Thyroid gland (tissue), 4 donors: Measurements from ENCODE around the gene RASSF7. TPM values are rescaled to one million over a fixed set of nuclear protein-coding genes. Genes with fewer than 3 reads are reported as not detected.

Source experiments
- DNase-seq, 2 donors: peaks; one replicate each; pipeline ENCODE4 v3.0.0-alpha.2; 2019
- H3K27ac ChIP-seq, 3 donors: fragments of 200-600 bp; sonication (generic); 1 replicate in 2 of 3; 2 replicates in 1 of 3; pipeline ENCODE4 v1.5.1; 2016 to 2019; ENCODE audit warnings: mild to moderate bottlenecking in 1 of 3, moderate library complexity in 1 of 3
- H3K27me3 ChIP-seq: fragments of 200-600 bp; sonication (generic); one replicate; pipeline ENCODE4 v1.5.1; 2019
- H3K36me3 ChIP-seq, 2 donors: fragments of 200-600 bp; sonication (generic); one replicate each; pipeline ENCODE4 v1.5.1; 2016 to 2019
- H3K4me1 ChIP-seq, 2 donors: fragments of 200-600 bp; sonication (generic); one replicate each; pipeline ENCODE4 v1.5.1; 2017 to 2019
- H3K4me3 ChIP-seq, 3 donors: fragments of 200-600 bp; sonication (generic); replicated peaks in 1 of 3; 1 replicate in 2 of 3; 2 replicates in 1 of 3; pipeline ENCODE4 v1.5.1; 2016; ENCODE audit warnings: mild to moderate bottlenecking in 1 of 3
- H3K9me3 ChIP-seq: fragments of 200-600 bp; sonication (generic); one replicate; pipeline ENCODE4 v1.5.1; 2017
- CTCF ChIP-seq, 6 experiments: fragments of 200-600 bp in 3 of 6; fragments of 450-650 bp in 3 of 6; sonication (generic) in 3 of 6; IDR thresholded peaks; one replicate each; pipeline ENCODE4 v1.5.1; 2016 to 2019; ENCODE audit warnings: antibody characterized with exemption in 6 of 6, mild to moderate bottlenecking in 2 of 6, inconsistent platforms in 1 of 6, moderate library complexity in 1 of 6
- POLR2A ChIP-seq, 2 donors: fragments of 450-650 bp; IDR thresholded peaks; one replicate each; pipeline ENCODE4 v1.6.1; 2017; ENCODE audit warnings: antibody characterized with exemption in 2 of 2, mild to moderate bottlenecking in 2 of 2, moderate library complexity in 1 of 2
- WGBS, 2 donors: methylation state at CpG; one replicate each; pipeline ENCODE4 v1.1.5; 2017; 5-methylcytosine and 5-hydroxymethylcytosine counted together
- intact Hi-C: fragments of 100-400 bp; cut with DNase I; formaldehyde crosslinking; loops from one replicate; pipeline ENCODE4 v1.15.1; 2023
- total RNA-seq, 4 donors: library from RNA; depleted of rRNA; stranded (reverse); fragments of >200 nt; gene quantifications; one replicate each; pipeline ENCODE4 v1.2.3, GENCODE V29; 2016

The RASSF7 gene
- total RNA-seq, 4 donors from 2014 or later = 18.6 to 60.0 (median 24.8) TPM

GRCh38 chr11:610146-610801 is 49.5 kb downstream of the RASSF7 start:
- intact Hi-C loops = loop anchor here (5.0 kb wide), 1 partner anchor 48 kb away; the partner anchor contains the start of genes LMNTD2 and RASSF7
- no peak for DNase-seq
- H3K27me3 ChIP-seq = no peaks in the 10 kb centered on the region
- no peak overlapping the region for H3K4me3 ChIP-seq
- 100% methylated on average over 9 of the region's 18 CpGs; no CpG with 5 or more reads in 1 of the 2 donors for WGBS, 2 donors
- no peak overlapping the region for H3K27ac ChIP-seq
- no peaks in the 10 kb centered on the region for H3K9me3 ChIP-seq
- no peak for TF ChIP-seq CTCF (IDR thresholded peaks at IDR 0.05)
- TF ChIP-seq POLR2A (IDR thresholded peaks at IDR 0.05) = no peak
- peaks cover 17 to 21% of the 10 kb centered on the region in 2 donors for H3K4me1 ChIP-seq
- peaks cover 70 to 81% of the 10 kb centered on the region in 2 donors for H3K36me3 ChIP-seq

DNA sequence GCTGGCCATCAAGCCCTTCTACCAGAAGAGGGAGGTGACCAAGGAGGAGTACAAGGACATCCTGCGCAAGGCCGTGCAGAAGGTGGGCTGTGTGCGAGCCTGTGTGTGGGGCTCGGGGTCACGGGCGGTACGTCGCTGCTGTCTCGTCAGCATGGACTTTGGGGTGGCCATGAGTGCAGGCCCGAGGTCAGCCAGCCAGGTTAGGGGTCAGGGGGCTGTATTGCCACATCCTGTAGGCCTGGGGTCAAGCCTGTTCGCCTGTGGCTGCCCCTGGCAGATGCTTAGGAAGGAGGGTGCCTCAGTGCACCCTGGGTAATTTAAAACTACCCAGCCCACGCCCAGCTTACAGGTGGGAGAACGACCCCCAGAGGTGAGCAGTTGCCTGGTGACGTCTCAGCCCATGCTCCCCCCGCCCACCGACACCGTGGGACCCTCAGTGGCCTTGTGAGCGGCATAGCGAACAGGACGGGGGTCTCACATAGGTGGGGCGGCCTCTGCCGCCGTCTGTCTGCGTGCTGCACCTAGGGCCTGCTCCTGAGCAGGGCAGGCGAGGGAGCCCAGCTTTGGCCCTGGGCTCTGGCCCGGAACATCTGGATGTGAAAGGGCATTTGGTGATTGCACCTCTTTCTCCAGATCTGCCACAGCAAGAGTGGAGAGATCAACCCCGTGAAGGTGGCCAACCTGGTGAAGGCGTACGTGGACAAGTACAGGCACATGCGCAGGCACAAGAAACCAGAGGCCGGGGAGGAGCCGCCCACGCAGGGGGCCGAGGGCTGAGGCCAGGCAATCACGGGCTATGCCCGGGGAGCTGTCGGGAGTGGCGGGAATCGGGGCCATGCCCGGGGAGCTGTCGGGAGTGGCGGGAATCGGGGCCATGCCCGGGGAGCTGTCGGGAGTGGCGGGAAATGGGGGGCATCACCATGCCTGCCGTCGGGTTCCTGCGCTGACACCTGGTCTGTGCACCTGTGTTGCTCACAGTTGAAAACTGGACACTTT is 50.5 kb downstream of the RASSF7 start:
- Histone ChIP-seq H3K4me1 (peaks cover 22 to 26% of the 10 kb centered on the region in 2 donors), H3K27ac (no peak overlapping the region), H3K36me3 (peaks cover 60 to 71% of the 10 kb centered on the region in 2 donors), H3K27me3 (no peaks in the 10 kb centered on the region), H3K4me3 (no peak overlapping the region), H3K9me3 (no peaks in the 10 kb centered on the region)
- no peak for DNase-seq
- TF ChIP-seq CTCF (IDR thresholded peaks at IDR 0.05) = no peak
- no peak for TF ChIP-seq POLR2A (IDR thresholded peaks at IDR 0.05)
- intact Hi-C loops = loop anchor here (5.0 kb wide), 1 partner anchor 49 kb away; the partner anchor contains the start of genes LMNTD2 and RASSF7
- WGBS, 2 donors = 90 to 92% methylated on average over 39 to 46 of the region's 49 CpGs

GRCh38 chr11:612201-612960 is 51.6 kb downstream of the RASSF7 start:
- WGBS, 2 donors = 72 to 79% methylated on average over 9 to 22 of the region's 27 CpGs
- Histone ChIP-seq H3K4me3 (no peak overlapping the region), H3K27me3 (no peaks in the 10 kb centered on the region), H3K36me3 (peaks cover 49 to 60% of the 10 kb centered on the region in 2 donors), H3K27ac (no peak overlapping the region), H3K4me1 (peaks cover 22 to 27% of the 10 kb centered on the region in 2 donors), H3K9me3 (no peaks in the 10 kb centered on the region)
- TF ChIP-seq CTCF (IDR thresholded peaks at IDR 0.05) = no peak
- DNase-seq = no peak
- intact Hi-C loops = loop anchor here (5.0 kb wide), 1 partner anchor 50 kb away; the partner anchor contains the start of genes LMNTD2 and RASSF7

DNA sequence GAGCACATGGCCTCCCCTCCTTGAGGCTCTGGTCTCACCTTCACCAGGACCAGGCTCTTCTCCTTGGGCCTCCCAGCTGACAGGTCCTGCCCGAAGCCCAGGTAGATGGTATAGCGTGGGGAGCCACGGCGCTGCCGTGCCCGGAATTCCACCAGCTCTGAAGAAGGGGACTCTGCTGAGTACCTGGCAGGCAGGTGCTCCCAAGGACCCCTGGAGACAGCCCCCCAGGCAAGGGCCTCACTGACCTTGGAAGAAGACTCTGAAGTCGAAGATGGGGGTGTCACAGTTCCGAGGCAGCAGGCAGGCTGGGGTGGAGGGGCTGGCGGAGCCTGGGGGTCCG is 52.2 kb downstream of the RASSF7 start:
- WGBS, 2 donors = 94 to 98% methylated on average over 5 to 9 of the region's 10 CpGs
- Histone ChIP-seq H3K9me3 (no peaks in the 10 kb centered on the region), H3K36me3 (peaks cover 44 to 55% of the 10 kb centered on the region in 2 donors), H3K27me3 (no peaks in the 10 kb centered on the region), H3K4me3 (no peak overlapping the region), H3K4me1 (peaks cover 22 to 27% of the 10 kb centered on the region in 2 donors), H3K27ac (no peak overlapping the region)
- no peak for DNase-seq
- TF ChIP-seq CTCF (IDR thresholded peaks at IDR 0.05) (no peak), POLR2A (IDR thresholded peaks at IDR 0.05) (no peak)
- intact Hi-C loops = loop anchor here (5.0 kb wide), 1 partner anchor 51 kb away; the partner anchor contains the start of genes LMNTD2 and RASSF7
